Fibroblast of skin of right quadriceps (primary cell): Measurements from ENCODE around the gene KIF4A.
A peak's percentile ranks its signal among the peaks of the same experiment; 100 is the strongest.
"Not testable (repeated sequence)": the region's sequence is repeated elsewhere in the genome, so short reads cannot be mapped to it uniquely, and the experiment has no call there.

Experiments
- DNase-seq: peaks from one replicate; pipeline ENCODE4 v3.0.0-alpha.2; 2013

Gene KIF4A

GRCh38 chrX:70400181-70400580 lies 110.3 kb downstream of the KIF4A start:
- not testable (repeated sequence) for DNase-seq

GRCh38 chrX:70402721-70403120 lies 112.8 kb downstream of the KIF4A start:
- no peak for DNase-seq

GRCh38 chrX:70405003-70405402 lies 115.1 kb downstream of the KIF4A start:
- DNase-seq = no peak

GRCh38 chrX:70410921-70411320 lies 121.0 kb downstream of the KIF4A start:
- DNase-seq = no peak

GRCh38 chrX:70411475-70411874 lies 121.6 kb downstream of the KIF4A start:
- no peak for DNase-seq

- DNase-seq = no peak
Observed at GRCh38 chrX:70421618-70422017, 131.7 kb downstream of the KIF4A start.

GRCh38 chrX:70422851-70423341 lies 133.0 kb downstream of the KIF4A start, which contains the start of gene GDPD2:
GDPD2 (plus strand) TSS chrX:70423314; CDS start chrX:70424985, 1,671 bp downstream.
- peak; percentile 26 for DNase-seq

- no peak for DNase-seq
Observed at GRCh38 chrX:70423936-70424675, 134.2 kb downstream of the KIF4A start.

GRCh38 chrX:70424801-70425200 lies 134.9 kb downstream of the KIF4A start:
- DNase-seq = no peak

- no peak for DNase-seq
Observed at GRCh38 chrX:70426286-70427278, 136.7 kb downstream of the KIF4A start.

- DNase-seq = no peak
Observed at GRCh38 chrX:70427365-70427764, 137.5 kb downstream of the KIF4A start.

GRCh38 chrX:70429759-70430158 lies 139.9 kb downstream of the KIF4A start:
- DNase-seq = no peak

GRCh38 chrX:70432936-70433847 lies 143.3 kb downstream of the KIF4A start:
- no peak for DNase-seq

- DNase-seq = peak; percentile 25
Observed at GRCh38 chrX:70433848-70434351, 144.0 kb downstream of the KIF4A start.

GRCh38 chrX:70434352-70434866 lies 144.5 kb downstream of the KIF4A start:
- peak; percentile 75 for DNase-seq

- DNase-seq = peak; percentile 63
Observed at GRCh38 chrX:70434914-70435586, 145.1 kb downstream of the KIF4A start.

- DNase-seq = no peak
Observed at GRCh38 chrX:70436343-70436742, 146.4 kb downstream of the KIF4A start.

GRCh38 chrX:70437011-70437410 lies 147.1 kb downstream of the KIF4A start:
- DNase-seq = no peak

- DNase-seq = no peak
Observed at GRCh38 chrX:70437921-70438665, 148.2 kb downstream of the KIF4A start.

- DNase-seq = peak; percentile 8
Observed at GRCh38 chrX:70439016-70439415, 149.1 kb downstream of the KIF4A start.

- DNase-seq = no peak
Observed at GRCh38 chrX:70442224-70442623, 152.3 kb downstream of the KIF4A start.
